Measurements from ENCODE around the gene CEP112. TPM values are rescaled to one million over a fixed set of nuclear protein-coding genes. Genes with fewer than 3 reads are reported as not detected.

The CEP112 gene
- total and polyA plus RNA-seq, 2 experiments from 2014 or later, result 4.0 to 4.3 TPM

- TF ChIP-seq CREB1 (CRISPR knock-in tag; IDR thresholded peaks at IDR 0.05; ENCODE audit: low read depth), result no peak
Observed at GRCh38 chr17:66142428-66142827, 49.5 kb downstream of the CEP112 start (continued).

DNA sequence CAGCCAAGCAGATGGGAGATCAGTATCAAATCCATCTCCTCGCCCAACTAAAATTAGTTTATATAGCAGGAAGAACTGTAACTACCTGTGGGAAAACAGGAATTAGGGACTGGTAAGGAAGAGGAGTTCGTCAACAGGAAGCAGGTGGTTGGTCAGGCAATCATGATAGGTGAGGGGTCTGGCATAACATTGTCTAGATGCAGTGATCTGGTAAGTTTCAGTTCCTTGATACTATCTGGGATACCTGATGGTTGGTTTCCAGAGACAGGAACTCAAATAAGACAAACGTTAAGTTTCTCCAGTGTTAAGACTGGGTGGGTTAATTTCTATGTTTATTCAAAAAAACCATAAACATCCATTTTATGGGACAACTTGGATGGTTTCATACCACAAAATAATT is 53.8 kb downstream of the CEP112 start:
- H3K4me3 Mint-ChIP-seq, result no peak overlapping the region
- no peaks in the 10 kb centered on the region for H3K4me1 ChIP-seq (ENCODE audit: insufficient read depth)
- DNase-seq (ENCODE audit: low spot score) (no peak), ATAC-seq (no peak)
- no peaks in the 10 kb centered on the region for H3K79me2 ChIP-seq (replicated peaks; ENCODE audit: insufficient read depth)
- H3K4me2 ChIP-seq, result no peak overlapping the region
- no peak overlapping the region for H3K27ac ChIP-seq (ENCODE audit: low read depth)
- H2AFZ ChIP-seq, result no peak overlapping the region
- no peaks in the 10 kb centered on the region for H3K36me3 ChIP-seq (ENCODE audit: insufficient read depth)
- no peaks in the 10 kb centered on the region for H3F3A ChIP-seq (replicated peaks; ENCODE audit: low read depth)
- no peaks in the 10 kb centered on the region for H3K4me1 Mint-ChIP-seq
- H3K27me3 ChIP-seq (ENCODE audit: insufficient read depth), result no peaks in the 10 kb centered on the region
- H3K9me2 ChIP-seq (ENCODE audit: insufficient read depth), result no peaks in the 10 kb centered on the region
- H3K9me3 Mint-ChIP-seq, result no peaks in the 10 kb centered on the region
- H3K27ac Mint-ChIP-seq, result no peak overlapping the region
- H4K20me1 ChIP-seq (replicated peaks; ENCODE audit: insufficient read depth), result no peaks in the 10 kb centered on the region
- H3K27me3 Mint-ChIP-seq (ENCODE audit: insufficient read depth, low read depth, poor library complexity), result no peaks in the 10 kb centered on the region
- no peak overlapping the region for H3K4me3 ChIP-seq
- no peaks in the 10 kb centered on the region for H3K36me3 Mint-ChIP-seq (ENCODE audit: low read depth)
- TF ChIP-seq, protein P1, sequence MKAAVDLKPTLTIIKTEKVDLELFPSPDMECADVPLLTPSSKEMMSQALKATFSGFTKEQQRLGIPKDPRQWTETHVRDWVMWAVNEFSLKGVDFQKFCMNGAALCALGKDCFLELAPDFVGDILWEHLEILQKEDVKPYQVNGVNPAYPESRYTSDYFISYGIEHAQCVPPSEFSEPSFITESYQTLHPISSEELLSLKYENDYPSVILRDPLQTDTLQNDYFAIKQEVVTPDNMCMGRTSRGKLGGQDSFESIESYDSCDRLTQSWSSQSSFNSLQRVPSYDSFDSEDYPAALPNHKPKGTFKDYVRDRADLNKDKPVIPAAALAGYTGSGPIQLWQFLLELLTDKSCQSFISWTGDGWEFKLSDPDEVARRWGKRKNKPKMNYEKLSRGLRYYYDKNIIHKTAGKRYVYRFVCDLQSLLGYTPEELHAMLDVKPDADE (IDR thresholded peaks at IDR 0.05), result no peak

GRCh38 chr17:66135896-66136295 is 56.0 kb downstream of the CEP112 start:
- DNase-seq (ENCODE audit: low spot score), result no peak
- Histone ChIP-seq H3K27ac (ENCODE audit: low read depth) (no peak overlapping the region), H4K20me1 (replicated peaks; ENCODE audit: insufficient read depth) (no peaks in the 10 kb centered on the region), H3K4me1 (ENCODE audit: insufficient read depth) (no peaks in the 10 kb centered on the region), H3K4me2 (no peak overlapping the region), H3K79me2 (replicated peaks; ENCODE audit: insufficient read depth) (no peaks in the 10 kb centered on the region), H3K9me2 (ENCODE audit: insufficient read depth) (no peaks in the 10 kb centered on the region), H3K36me3 (ENCODE audit: insufficient read depth) (no peaks in the 10 kb centered on the region), H3F3A (replicated peaks; ENCODE audit: low read depth) (no peaks in the 10 kb centered on the region), H3K4me3 (no peak overlapping the region), H2AFZ (no peak overlapping the region), H3K27me3 (ENCODE audit: insufficient read depth) (no peaks in the 10 kb centered on the region)
- H3K36me3 Mint-ChIP-seq (ENCODE audit: low read depth), result no peaks in the 10 kb centered on the region
- H3K27ac Mint-ChIP-seq, result no peak overlapping the region
- ATAC-seq, result no peak
- H3K4me3 Mint-ChIP-seq, result no peak overlapping the region
- H3K27me3 Mint-ChIP-seq (ENCODE audit: insufficient read depth, low read depth, poor library complexity), result no peaks in the 10 kb centered on the region
- H3K4me1 Mint-ChIP-seq, result no peaks in the 10 kb centered on the region
- no peaks in the 10 kb centered on the region for H3K9me3 Mint-ChIP-seq
- TF ChIP-seq EZH2 (IDR thresholded peaks at IDR 0.05; ENCODE audit: low read depth, unreplicated experiment) (no peak), JUNB (IDR thresholded peaks at IDR 0.05; ENCODE audit: unreplicated experiment) (no peak), ZNF114 (CRISPR knock-in tag; IDR thresholded peaks at IDR 0.05) (no peak), NANOG (IDR thresholded peaks at IDR 0.05; ENCODE audit: borderline replicate concordance) (no peak), STAT1 (IDR thresholded peaks at IDR 0.05; ENCODE audit: unreplicated experiment) (no peak), CREB1 (CRISPR knock-in tag; IDR thresholded peaks at IDR 0.05; ENCODE audit: low read depth) (no peak)
- TF ChIP-seq, protein P2, sequence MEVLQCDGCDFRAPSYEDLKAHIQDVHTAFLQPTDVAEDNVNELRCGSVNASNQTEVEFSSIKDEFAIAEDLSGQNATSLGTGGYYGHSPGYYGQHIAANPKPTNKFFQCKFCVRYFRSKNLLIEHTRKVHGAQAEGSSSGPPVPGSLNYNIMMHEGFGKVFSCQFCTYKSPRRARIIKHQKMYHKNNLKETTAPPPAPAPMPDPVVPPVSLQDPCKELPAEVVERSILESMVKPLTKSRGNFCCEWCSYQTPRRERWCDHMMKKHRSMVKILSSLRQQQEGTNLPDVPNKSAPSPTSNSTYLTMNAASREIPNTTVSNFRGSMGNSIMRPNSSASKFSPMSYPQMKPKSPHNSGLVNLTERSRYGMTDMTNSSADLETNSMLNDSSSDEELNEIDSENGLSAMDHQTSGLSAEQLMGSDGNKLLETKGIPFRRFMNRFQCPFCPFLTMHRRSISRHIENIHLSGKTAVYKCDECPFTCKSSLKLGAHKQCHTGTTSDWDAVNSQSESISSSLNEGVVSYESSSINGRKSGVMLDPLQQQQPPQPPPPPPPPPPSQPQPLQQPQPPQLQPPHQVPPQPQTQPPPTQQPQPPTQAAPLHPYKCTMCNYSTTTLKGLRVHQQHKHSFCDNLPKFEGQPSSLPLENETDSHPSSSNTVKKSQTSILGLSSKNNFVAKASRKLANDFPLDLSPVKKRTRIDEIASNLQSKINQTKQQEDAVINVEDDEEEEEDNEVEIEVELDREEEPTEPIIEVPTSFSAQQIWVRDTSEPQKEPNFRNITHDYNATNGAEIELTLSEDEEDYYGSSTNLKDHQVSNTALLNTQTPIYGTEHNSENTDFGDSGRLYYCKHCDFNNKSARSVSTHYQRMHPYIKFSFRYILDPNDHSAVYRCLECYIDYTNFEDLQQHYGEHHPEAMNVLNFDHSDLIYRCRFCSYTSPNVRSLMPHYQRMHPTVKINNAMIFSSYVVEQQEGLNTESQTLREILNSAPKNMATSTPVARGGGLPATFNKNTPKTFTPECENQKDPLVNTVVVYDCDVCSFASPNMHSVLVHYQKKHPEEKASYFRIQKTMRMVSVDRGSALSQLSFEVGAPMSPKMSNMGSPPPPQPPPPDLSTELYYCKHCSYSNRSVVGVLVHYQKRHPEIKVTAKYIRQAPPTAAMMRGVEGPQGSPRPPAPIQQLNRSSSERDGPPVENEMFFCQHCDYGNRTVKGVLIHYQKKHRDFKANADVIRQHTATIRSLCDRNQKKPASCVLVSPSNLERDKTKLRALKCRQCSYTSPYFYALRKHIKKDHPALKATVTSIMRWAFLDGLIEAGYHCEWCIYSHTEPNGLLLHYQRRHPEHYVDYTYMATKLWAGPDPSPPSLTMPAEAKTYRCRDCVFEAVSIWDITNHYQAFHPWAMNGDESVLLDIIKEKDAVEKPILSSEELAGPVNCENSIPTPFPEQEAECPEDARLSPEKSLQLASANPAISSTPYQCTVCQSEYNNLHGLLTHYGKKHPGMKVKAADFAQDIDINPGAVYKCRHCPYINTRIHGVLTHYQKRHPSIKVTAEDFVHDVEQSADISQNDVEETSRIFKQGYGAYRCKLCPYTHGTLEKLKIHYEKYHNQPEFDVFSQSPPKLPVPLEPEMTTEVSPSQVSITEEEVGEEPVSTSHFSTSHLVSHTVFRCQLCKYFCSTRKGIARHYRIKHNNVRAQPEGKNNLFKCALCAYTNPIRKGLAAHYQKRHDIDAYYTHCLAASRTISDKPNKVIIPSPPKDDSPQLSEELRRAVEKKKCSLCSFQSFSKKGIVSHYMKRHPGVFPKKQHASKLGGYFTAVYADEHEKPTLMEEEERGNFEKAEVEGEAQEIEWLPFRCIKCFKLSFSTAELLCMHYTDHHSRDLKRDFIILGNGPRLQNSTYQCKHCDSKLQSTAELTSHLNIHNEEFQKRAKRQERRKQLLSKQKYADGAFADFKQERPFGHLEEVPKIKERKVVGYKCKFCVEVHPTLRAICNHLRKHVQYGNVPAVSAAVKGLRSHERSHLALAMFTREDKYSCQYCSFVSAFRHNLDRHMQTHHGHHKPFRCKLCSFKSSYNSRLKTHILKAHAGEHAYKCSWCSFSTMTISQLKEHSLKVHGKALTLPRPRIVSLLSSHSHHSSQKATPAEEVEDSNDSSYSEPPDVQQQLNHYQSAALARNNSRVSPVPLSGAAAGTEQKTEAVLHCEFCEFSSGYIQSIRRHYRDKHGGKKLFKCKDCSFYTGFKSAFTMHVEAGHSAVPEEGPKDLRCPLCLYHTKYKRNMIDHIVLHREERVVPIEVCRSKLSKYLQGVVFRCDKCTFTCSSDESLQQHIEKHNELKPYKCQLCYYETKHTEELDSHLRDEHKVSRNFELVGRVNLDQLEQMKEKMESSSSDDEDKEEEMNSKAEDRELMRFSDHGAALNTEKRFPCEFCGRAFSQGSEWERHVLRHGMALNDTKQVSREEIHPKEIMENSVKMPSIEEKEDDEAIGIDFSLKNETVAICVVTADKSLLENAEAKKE (CRISPR knock-in tag; IDR thresholded peaks at IDR 0.05), result no peak
- TF ChIP-seq, protein P1 (IDR thresholded peaks at IDR 0.05), result no peak
